ENCODE measurements around the gene ANG. TPM values are rescaled to one million over a fixed set of nuclear protein-coding genes. Genes with fewer than 3 reads are reported as not detected.
"Not testable (repeated sequence)": the region's sequence is repeated elsewhere in the genome, so short reads cannot be mapped to it uniquely, and the experiment has no call there.

The ANG gene
- total and polyA plus RNA-seq, 12 donors, result 0.78 to 12.0 (median 3.6) TPM

DNA sequence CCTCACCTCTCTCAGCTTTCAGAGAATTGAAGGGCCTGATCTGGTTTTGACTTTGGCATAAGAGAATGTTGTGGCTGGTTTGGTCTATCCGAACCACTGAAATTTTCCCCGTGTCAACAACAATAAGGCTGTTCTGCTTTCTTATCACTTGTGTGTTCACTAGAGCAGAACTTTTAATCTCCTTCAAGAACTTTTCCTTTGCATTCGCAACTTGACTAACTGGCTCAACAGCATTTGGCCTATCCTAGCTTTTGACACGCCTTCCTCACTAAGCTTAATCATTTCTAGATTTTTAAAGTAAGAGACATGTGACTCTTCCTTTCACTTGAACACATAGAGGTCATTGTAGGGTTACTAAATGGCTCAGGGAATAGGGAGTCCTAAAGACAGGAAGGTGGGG, 31.2 kb downstream of the ANG start:
- Histone ChIP-seq H3K4me3 (no peak overlapping the region), H3K9me3 (replicated peaks in 1 of 3) (no peaks in the 10 kb centered on the region), H3K36me3 (replicated peaks in 1 of 2) (no peaks in the 10 kb centered on the region), H3K4me1 (replicated peaks in 1 of 2) (no peaks in the 10 kb centered on the region), H3K27me3 (peaks cover under 1% of the 10 kb centered on the region), H3K27ac (no peak overlapping the region)
- intact Hi-C loops (cut with DNase I), result no loop called here
- WGBS, 4 donors, result 73 to 82% (median 79%) methylated on average over 4 of the region's 4 CpGs
- DNase-seq, result no peak
- TF ChIP-seq, protein P1, sequence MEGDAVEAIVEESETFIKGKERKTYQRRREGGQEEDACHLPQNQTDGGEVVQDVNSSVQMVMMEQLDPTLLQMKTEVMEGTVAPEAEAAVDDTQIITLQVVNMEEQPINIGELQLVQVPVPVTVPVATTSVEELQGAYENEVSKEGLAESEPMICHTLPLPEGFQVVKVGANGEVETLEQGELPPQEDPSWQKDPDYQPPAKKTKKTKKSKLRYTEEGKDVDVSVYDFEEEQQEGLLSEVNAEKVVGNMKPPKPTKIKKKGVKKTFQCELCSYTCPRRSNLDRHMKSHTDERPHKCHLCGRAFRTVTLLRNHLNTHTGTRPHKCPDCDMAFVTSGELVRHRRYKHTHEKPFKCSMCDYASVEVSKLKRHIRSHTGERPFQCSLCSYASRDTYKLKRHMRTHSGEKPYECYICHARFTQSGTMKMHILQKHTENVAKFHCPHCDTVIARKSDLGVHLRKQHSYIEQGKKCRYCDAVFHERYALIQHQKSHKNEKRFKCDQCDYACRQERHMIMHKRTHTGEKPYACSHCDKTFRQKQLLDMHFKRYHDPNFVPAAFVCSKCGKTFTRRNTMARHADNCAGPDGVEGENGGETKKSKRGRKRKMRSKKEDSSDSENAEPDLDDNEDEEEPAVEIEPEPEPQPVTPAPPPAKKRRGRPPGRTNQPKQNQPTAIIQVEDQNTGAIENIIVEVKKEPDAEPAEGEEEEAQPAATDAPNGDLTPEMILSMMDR (IDR thresholded peaks at IDR 0.05), result no peak
- no peak for TF ChIP-seq POLR2A (IDR thresholded peaks at IDR 0.05)

DNA sequence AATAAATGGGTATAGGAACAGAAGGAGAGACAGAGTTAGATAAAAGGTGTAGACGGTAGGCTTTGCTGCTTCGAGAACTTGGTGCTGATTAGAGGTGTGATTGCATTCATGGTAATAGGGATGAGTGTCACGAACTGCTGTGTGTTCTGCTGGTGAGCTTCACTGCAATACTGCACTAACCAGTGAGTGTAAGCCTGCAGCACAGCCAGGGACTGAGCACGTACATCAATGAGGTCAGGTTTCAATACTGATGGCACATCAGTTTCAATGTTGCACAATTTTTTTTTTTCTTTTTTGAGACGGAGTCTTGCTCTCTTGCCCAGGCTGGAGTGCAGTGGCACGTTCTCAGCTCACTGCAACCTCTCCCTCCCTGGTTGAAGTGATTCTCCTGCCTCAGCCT, 32.2 kb downstream of the ANG start:
- Histone ChIP-seq H3K27ac (no peak overlapping the region), H3K27me3 (peaks cover 7% of the 10 kb centered on the region), H3K4me3 (no peak overlapping the region), H3K9me3 (replicated peaks in 1 of 3) (no peaks in the 10 kb centered on the region), H3K4me1 (replicated peaks in 1 of 2) (no peaks in the 10 kb centered on the region), H3K36me3 (replicated peaks in 1 of 2) (no peaks in the 10 kb centered on the region)
- TF ChIP-seq, protein P1 (IDR thresholded peaks at IDR 0.05), result no peak
- no peak for TF ChIP-seq POLR2A (IDR thresholded peaks at IDR 0.05)
- intact Hi-C loops (cut with DNase I), result no loop called here
- 57 to 71% (median 63%) methylated on average over 6 of the region's 6 CpGs for WGBS, 4 donors
- peak in 1 of 7 donors; percentile 5 for DNase-seq

DNA sequence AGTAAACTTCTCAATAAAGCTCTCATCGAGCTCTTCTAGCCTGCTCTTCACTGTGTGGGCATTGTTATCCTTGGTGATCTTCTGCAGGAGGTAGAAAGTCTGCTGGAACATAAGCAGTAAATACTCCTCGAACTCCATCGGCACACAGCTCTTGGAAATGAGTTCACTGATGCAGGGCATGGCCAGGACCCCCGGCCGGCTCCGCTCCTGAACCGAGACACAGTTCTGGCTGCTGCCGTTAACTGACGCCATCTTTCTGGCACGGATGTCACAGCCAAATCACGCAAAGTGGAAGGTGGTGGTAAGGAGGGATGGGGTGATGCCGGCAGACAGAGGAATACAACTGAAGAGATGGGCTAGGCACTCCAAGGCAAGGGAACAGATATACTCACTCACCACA, 33.5 kb downstream of the ANG start:
- no peaks in the 10 kb centered on the region for H3K4me1 ChIP-seq (replicated peaks in 1 of 2)
- H3K4me3 ChIP-seq, result no peak overlapping the region
- 78 to 92% (median 85%) methylated on average over 9 to 12 of the region's 12 CpGs for WGBS, 4 donors
- TF ChIP-seq POLR2A (IDR thresholded peaks at IDR 0.05), result no peak
- TF ChIP-seq, protein P1 (IDR thresholded peaks at IDR 0.05), result no peak
- no peaks in the 10 kb centered on the region for H3K9me3 ChIP-seq (replicated peaks in 1 of 3)
- H3K36me3 ChIP-seq (replicated peaks in 1 of 2), result no peaks in the 10 kb centered on the region
- peaks cover 7% of the 10 kb centered on the region for H3K27me3 ChIP-seq
- H3K27ac ChIP-seq, result no peak overlapping the region
- intact Hi-C loops (cut with DNase I), result no loop called here
- DNase-seq, result no peak

DNA sequence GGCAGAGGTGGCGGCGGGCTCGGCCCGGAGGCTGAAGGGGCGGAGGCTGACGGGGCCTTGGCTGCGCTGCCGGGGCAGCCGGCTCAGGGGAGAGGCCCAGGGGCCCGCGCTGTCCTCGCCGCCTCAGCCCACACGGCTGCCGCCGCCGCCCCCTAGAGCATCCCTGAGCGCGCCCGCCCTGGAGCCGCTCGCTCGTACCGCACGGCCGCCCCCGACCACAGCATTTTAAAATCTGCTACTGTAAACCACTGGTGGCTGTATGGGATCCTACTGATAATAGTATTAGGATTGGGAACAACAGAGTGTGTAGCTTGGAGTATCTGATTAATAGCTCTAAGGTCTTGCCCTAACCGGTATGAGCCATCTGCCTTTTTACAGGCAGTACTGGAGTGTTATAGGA, 34.9 kb downstream of the ANG start:
- no peaks in the 10 kb centered on the region for H3K9me3 ChIP-seq (replicated peaks in 1 of 3)
- 7 to 56% (median 24%) methylated on average over 9 to 28 of the region's 28 CpGs for WGBS, 4 donors
- intact Hi-C loops (cut with DNase I), result no loop called here
- no peaks in the 10 kb centered on the region for H3K4me1 ChIP-seq (replicated peaks in 1 of 2)
- DNase-seq, result no peak
- H3K36me3 ChIP-seq (replicated peaks in 1 of 2), result no peaks in the 10 kb centered on the region
- no peak overlapping the region for H3K4me3 ChIP-seq
- TF ChIP-seq, protein P1 (IDR thresholded peaks at IDR 0.05), result no peak
- no peak for TF ChIP-seq POLR2A (IDR thresholded peaks at IDR 0.05)
- no peak overlapping the region for H3K27ac ChIP-seq
- peaks cover 7% of the 10 kb centered on the region for H3K27me3 ChIP-seq

DNA sequence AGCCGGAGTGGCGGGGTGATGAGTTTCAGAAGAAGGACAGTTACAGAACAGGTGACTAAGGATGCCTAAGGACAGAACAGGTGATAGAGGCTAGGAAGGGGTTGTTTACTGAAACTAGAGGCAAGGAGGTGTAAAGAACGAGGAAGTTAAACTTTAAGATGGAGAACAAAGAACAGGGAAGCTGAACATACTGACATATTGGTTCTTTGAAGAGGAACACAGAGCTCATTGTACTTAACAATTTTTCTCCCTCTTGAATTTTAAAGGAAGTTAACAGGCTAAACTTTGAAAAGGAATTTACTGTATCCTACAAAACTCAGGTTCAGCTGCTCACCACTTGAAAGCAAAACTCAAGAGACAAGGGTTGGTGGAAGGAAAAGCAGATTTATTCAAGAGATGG, 37.6 kb downstream of the ANG start:
- H3K9me3 ChIP-seq (replicated peaks in 1 of 3); intact Hi-C loops (cut with DNase I); H3K36me3 ChIP-seq (replicated peaks in 1 of 2); H3K4me3 ChIP-seq; H3K27me3 ChIP-seq; DNase-seq; H3K4me1 ChIP-seq (replicated peaks in 1 of 2): not testable (repeated sequence)
- WGBS, 4 donors, result 72 to 86% (median 82%) methylated on average over 3 of the region's 3 CpGs
- peak overlapping the region in 3 of 5 donors; percentile 16 to 34 (median 17) for H3K27ac ChIP-seq

Data from adrenal gland (tissue), 12 donors.